SH-SY5Y (cell line): Measurements from ENCODE around the gene CASP6.

Experiments used
- GATA2 ChIP-seq: IDR thresholded peaks from 2 replicates; pipeline ENCODE4 v1.6.1; 2011; ENCODE audit warnings: mild to moderate bottlenecking, low read depth, low read length
- GATA3 ChIP-seq: IDR thresholded peaks from 2 replicates; pipeline ENCODE4 v1.6.1; 2011; ENCODE audit warnings: low read depth, mild to moderate bottlenecking, low read length, moderate library complexity

The CASP6 gene

DNA sequence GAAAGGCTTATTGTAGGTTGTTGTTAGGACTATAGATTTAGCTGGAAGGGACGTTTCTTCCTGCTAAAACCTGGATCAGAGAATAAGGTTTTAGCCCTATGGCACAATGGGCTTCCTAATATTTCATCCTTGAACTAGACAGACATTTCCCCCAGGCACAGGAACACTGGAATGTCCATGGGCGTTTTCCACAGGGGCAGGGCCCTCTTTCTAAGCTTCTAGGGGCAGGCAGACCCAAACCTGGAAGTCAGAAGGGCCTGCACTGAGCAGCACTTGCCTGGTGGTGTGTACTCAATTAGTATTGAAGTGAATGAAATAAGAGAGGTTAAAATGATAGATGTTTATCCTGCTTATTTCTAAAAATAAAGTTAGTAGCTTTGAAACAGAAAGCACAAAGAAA is 41.1 kb downstream of the CASP6 start:
- TF ChIP-seq GATA3 (no peak), GATA2 (no peak)

DNA sequence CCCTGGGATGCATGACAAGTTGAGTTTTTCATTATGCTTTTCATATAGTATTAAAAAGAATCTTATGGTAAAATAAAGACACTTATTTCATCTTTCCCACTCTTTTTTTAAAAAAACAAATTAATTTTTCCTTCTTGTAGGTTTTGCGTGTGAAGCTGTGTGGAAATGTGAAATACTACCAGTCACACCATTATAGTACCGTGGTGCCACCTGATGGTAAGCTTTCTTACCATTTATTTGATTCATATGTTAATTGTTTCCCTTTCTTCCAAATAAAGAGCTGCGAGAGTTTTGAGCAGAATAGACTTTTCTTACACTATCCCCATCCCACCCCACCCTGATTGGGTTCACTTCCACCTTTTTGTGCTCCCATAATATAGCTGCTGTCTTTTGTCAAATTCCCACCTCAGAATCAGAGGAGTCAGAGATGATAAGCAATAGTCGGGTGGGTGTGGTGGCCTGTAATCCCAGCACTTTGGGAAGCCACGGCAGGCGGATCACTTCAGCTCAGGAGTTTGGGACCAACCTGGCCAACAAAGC is 44.3 kb downstream of the CASP6 start:
- TF ChIP-seq GATA3 (no peak), GATA2 (no peak)

DNA sequence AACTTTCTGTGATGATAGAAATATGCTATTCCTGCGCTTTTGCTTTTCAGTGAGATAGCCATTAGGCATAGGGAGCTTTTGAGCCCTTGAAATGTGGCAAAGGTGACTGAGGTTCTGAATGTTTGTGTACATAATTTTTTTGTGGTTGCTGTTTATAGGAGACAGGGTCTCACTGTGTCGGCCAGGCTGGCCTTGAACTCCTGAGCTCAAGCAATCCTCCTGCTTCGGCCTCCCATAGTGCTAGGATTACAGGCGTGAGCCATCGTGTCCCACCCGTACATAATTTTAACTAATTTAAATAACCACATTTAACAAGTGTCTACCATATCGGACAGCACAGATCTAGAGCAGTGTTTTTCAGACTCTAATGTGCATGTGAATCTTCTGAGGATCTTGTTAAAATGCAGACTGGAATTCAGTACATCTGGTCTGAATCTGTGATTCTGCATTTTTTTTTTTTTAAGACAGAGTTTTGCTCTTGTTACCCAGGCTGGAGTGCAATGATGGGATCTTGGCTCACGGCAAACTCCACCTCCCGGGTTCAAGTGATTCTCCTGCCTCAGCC is 45.3 kb downstream of the CASP6 start:
- no peak for TF ChIP-seq GATA3
- TF ChIP-seq GATA2: no peak

DNA sequence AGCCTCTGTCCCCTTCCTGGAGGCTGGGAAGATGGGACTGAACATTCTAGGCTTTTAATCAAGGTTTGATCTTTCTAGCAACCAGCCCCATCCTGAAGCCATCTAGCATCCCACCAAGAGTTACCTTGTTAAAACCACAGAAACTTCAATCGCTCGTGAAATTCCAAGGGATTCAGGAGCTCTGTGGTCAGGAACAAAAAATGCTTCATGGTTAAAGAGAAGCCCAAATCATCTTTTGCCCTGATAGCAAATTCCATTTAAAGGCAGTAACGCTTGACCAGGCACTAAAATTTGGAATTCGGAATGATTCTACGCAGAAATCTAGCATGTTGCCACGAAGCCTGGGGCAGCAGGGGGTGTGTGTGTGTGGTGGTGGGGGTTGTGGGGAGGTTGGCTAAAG is 47.8 kb downstream of the CASP6 start:
- TF ChIP-seq GATA3: no peak
- no peak for TF ChIP-seq GATA2

DNA sequence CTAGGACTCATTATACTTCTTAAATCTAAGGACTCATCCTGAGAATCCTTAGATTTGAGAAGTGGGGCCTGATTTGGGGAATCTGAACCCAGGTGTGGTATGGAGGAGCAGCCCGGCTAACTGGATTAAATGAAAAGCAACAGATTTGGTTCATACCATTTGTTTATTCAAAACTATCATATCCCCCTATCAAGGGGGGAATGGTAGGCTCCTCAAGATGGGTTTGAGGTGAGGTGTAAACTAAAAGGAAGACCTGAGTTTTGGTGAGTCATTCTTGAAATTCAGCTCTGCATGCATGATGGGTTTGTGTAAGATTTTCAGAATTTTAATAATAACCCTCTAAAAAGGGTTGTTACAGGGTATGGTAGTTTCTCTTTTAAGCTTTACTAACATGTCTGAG is 53.4 kb downstream of the CASP6 start:
- no peak for TF ChIP-seq GATA3
- TF ChIP-seq GATA2: no peak

DNA sequence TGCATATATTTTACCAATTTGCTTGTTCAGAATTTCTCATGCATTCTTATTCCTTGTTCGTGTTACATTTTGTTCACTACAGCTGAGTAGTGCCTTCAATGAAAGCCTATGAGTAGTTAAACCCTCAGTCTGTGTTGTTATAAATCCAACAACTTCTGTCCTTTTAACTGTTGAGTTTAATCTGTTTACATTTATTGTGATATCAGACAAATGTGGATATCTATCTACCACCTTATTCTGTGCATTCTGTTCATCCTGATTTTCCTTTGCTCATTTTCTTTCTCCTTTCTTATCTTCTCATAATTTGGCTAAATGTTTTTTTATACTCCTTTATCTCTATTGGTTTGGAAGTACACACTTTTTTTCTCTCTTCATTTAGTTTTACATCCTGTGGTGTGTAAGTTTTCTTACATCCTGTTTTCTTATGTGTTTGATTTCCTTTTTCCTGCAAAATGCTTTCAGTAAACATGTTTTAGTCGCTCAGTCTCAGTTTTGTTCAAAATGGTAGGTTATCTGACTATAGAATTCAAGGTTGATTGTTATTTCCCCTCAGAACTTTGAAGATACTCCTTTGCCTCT is 54.2 kb downstream of the CASP6 start:
- TF ChIP-seq GATA2 (no peak), GATA3 (no peak)

DNA sequence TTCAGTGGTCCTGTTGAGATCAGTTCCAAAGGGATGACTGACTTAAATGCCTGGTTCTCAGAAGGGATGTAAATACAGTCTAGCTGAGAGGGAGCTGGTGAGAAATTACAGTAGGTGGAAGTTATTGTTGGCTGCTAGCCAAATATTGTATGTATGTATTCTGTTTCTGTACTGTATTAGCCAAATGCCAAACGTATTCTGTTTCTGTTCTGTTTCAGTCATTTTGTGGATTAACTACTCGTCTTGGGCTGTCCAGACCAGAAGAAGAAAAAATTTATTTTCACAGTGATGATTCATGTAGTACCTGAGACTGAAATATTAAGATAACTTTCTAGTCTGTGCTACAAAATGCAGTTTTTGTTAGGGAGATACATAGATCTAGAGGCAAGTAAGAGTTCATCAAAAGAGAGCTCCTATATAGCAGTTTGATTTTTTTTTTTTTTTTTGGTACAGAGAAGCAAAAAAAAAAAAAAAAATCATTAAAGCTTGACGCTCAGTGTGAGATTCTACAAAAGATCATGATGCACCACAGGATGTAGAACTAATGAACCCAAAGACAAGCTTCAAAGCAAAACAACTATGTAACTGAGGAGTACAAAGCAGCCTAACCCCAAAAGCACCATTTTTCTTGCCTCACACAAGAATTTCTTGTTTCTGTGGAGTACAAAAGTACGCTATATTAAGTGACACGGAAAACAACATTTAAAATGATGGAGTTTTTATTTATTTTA is 54.8 kb downstream of the CASP6 start:
- TF ChIP-seq GATA3 (no peak), GATA2 (no peak)

DNA sequence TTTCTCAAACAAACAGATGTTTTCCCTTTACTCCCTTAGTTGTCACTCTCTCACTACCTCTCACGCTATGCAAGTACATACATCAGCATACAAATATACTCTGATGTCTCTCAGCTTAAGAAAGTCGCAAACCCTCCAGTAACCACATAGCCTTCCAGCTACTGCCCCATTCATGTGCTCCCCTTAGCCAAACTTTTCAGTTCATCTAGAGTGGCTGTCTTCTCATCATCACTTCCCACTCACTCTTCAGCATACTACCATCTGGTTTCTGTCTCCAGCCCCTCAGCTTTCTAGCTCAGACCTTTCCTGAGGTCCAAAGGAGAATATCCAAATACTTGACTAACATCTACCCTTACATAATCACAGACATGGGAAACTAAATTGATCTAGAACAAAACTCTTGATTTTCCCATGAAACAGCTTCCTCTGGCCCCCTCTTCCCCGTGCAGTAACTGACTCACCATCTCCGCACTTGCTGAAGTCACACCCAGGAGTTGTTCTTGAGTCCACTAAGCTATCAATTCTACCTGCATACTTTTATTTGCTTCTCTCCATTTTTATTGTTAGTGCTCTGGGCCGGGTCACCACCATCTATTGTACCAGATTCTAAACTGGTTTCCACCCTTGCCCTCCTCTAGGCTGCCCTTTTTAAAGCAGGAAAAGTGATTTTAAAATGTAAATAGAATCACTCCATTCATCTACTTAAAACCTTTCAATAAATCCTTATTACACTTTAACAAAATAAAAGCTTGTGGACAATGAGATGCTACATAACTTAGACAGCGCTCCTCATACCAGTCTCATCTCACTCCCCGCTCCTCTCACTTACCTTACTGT is 57.2 kb downstream of the CASP6 start:
- no peak for TF ChIP-seq GATA3

DNA sequence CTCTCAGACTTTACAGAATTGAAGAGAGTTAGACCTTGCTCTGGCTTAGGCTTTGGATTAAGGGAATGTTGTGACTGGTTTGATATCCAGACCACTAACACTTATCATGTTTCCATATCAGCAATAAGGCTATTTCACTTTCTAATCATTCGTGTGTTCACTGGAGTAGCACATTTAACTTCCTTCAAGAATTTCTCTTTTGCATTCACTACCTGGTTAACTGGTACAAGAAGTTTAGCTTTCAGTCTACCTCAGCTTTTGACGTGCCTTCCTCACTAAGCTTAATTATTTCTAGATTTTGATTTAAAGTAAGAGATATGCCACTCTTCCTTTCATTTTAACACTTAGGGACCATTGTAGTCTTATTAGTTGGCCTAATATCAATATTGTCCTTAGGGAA is 62.6 kb downstream of the CASP6 start:
- no peak for TF ChIP-seq GATA2
- TF ChIP-seq GATA3: no peak
